HEK293 (cell line): Measurements from ENCODE around the gene GUCY2F.

Experiments used
- CTCF ChIA-PET: fragments of 350-600 bp; formaldehyde crosslinking; extraction: SDS; loops from one replicate; lab custom pipeline; 2021; ENCODE audit warnings: antibody characterized with exemption; lab: Yijun Ruan, JAX
- POLR2A ChIA-PET: fragments of 300-600 bp; formaldehyde crosslinking; extraction: SDS; loops from one replicate; lab custom pipeline; 2020; ENCODE audit warnings: antibody characterized with exemption, inconsistent platforms; lab: Yijun Ruan, JAX
- H3K27ac ChIP-seq: fragments of 200-500 bp; sonication (Bioruptor generic); 2 replicates; pipeline ENCODE4 v1.5.1; 2014; ENCODE audit warnings: low read depth, low read length, control low read depth, inconsistent platforms; ENCODE audit errors: extremely low read depth
- H3K36me3 ChIP-seq, 2 experiments: fragments of 200-500 bp in 1 of 2; sonication (Bioruptor generic) in 1 of 2; 1 replicate in 1 of 2; 2 replicates in 1 of 2; pipeline ENCODE4 v1.5.1; 2014 to 2017; ENCODE audit warnings: inconsistent platforms in 2 of 2, low read length in 2 of 2; ENCODE audit not compliant: control insufficient read depth in 2 of 2, insufficient read depth in 1 of 2
- H3K4me1 ChIP-seq: fragments of 200-500 bp; sonication (Bioruptor generic); 2 replicates; pipeline ENCODE4 v1.5.1; 2014; ENCODE audit warnings: mild to moderate bottlenecking, low read length, inconsistent platforms; ENCODE audit not compliant: control insufficient read depth, insufficient read depth
- H3K4me3 ChIP-seq: 2 replicates; pipeline ENCODE4 v1.5.1; 2011; ENCODE audit warnings: low read depth, mild to moderate bottlenecking, control low read depth, low read length, moderate library complexity
- H3K9me3 ChIP-seq: fragments of 200-500 bp; sonication (Bioruptor generic); 2 replicates; pipeline ENCODE4 v1.5.1; 2014; ENCODE audit warnings: low read depth, low read length, inconsistent platforms; ENCODE audit not compliant: control insufficient read depth, insufficient read depth
- CTCF ChIP-seq: fragments of 450-650 bp; formaldehyde crosslinking; IDR thresholded peaks from 2 replicates; pipeline ENCODE4 v1.5.1; 2016; ENCODE audit warnings: missing biosample characterization, missing genetic modification characterization
- KLF9 ChIP-seq: fragments of 450-650 bp; formaldehyde crosslinking; IDR thresholded peaks from 2 replicates; pipeline ENCODE4 v1.5.1; 2016; ENCODE audit warnings: missing biosample characterization, missing genetic modification characterization, low read depth
- TSHZ1 ChIP-seq: fragments of 450-650 bp; formaldehyde crosslinking; IDR thresholded peaks from 2 replicates; pipeline ENCODE4 v1.5.1; 2016; ENCODE audit warnings: missing biosample characterization, missing genetic modification characterization, borderline replicate concordance
- ZBTB21 ChIP-seq: fragments of 450-650 bp; formaldehyde crosslinking; IDR thresholded peaks from 2 replicates; pipeline ENCODE4 v1.5.1; 2017; ENCODE audit warnings: missing biosample characterization, missing genetic modification characterization
- ZBTB7A ChIP-seq: fragments of 450-650 bp; formaldehyde crosslinking; IDR thresholded peaks from 2 replicates; pipeline ENCODE4 v1.5.1; 2016; ENCODE audit warnings: low read depth, missing biosample characterization, missing genetic modification characterization
- ZBTB8A ChIP-seq: fragments of 450-650 bp; formaldehyde crosslinking; IDR thresholded peaks from 2 replicates; pipeline ENCODE4 v1.5.1; 2016; ENCODE audit warnings: missing biosample characterization, missing genetic modification characterization
- ZNF184 ChIP-seq: fragments of 450-650 bp; IDR thresholded peaks from 2 replicates; pipeline ENCODE4 v1.5.1; 2018; ENCODE audit warnings: missing biosample characterization, mild to moderate bottlenecking, missing genetic modification characterization
- ZNF280C ChIP-seq: fragments of 450-650 bp; formaldehyde crosslinking; IDR thresholded peaks from 2 replicates; pipeline ENCODE4 v1.5.1; 2016; ENCODE audit warnings: missing biosample characterization, missing genetic modification characterization
- ZNF354C ChIP-seq: fragments of 450-650 bp; formaldehyde crosslinking; IDR thresholded peaks from 2 replicates; pipeline ENCODE4 v1.5.1; 2016; ENCODE audit warnings: missing biosample characterization, missing genetic modification characterization, low read depth, borderline replicate concordance
- ZNF362 ChIP-seq: fragments of 450-650 bp; formaldehyde crosslinking; IDR thresholded peaks from 2 replicates; pipeline ENCODE4 v1.5.1; 2016; ENCODE audit warnings: missing biosample characterization, missing genetic modification characterization
- ZNF404 ChIP-seq: fragments of 450-650 bp; formaldehyde crosslinking; IDR thresholded peaks from 2 replicates; pipeline ENCODE4 v1.5.1; 2017; ENCODE audit warnings: missing biosample characterization, missing genetic modification characterization
- ZNF654 ChIP-seq: fragments of 450-650 bp; formaldehyde crosslinking; IDR thresholded peaks from 2 replicates; pipeline ENCODE4 v1.5.1; 2016; ENCODE audit warnings: low read depth, missing biosample characterization, missing genetic modification characterization
- ZNF664 ChIP-seq: fragments of 450-650 bp; formaldehyde crosslinking; IDR thresholded peaks from 2 replicates; pipeline ENCODE4 v1.5.1; 2016; ENCODE audit warnings: missing biosample characterization, missing genetic modification characterization
- ZNF830 ChIP-seq: fragments of 450-650 bp; IDR thresholded peaks from 2 replicates; pipeline ENCODE4 v1.5.0; 2018; ENCODE audit warnings: missing biosample characterization, missing genetic modification characterization, low read depth, mild to moderate bottlenecking, moderate library complexity
- ZNF843 ChIP-seq: fragments of 450-650 bp; formaldehyde crosslinking; IDR thresholded peaks from 2 replicates; pipeline ENCODE4 v1.5.1; 2016; ENCODE audit warnings: missing biosample characterization, missing genetic modification characterization
- ZSCAN23 ChIP-seq: fragments of 450-650 bp; formaldehyde crosslinking; IDR thresholded peaks from 2 replicates; pipeline ENCODE4 v1.5.1; 2016; ENCODE audit warnings: missing biosample characterization, missing genetic modification characterization
- TF ChIP-seq, protein P1 (sequence below): fragments of 450-650 bp; formaldehyde crosslinking; IDR thresholded peaks from 2 replicates; pipeline ENCODE4 v1.5.1; 2016; ENCODE audit warnings: missing biosample characterization, missing genetic modification characterization

The GUCY2F gene

GRCh38 chrX:109485470-109486340 is 3.8 kb upstream of the GUCY2F start:
- no peaks in the 10 kb centered on the region for H3K36me3 ChIP-seq
- H3K27ac ChIP-seq = no peak overlapping the region
- H3K4me1 ChIP-seq = no peaks in the 10 kb centered on the region
- H3K4me3 ChIP-seq = no peak overlapping the region
- POLR2A ChIA-PET = no interaction called here
- no peaks in the 10 kb centered on the region for H3K9me3 ChIP-seq
- TF ChIP-seq ZNF654 (tag by site-specific recombination) = peak; percentile 93
- no peak for TF ChIP-seq ZNF280C (tag by site-specific recombination)
- TF ChIP-seq ZNF362 = peak; percentile 63; the same call in 1 of the 2 replicates
- TF ChIP-seq CTCF (tag by site-specific recombination) = peak; percentile 84
- no peak for TF ChIP-seq KLF9 (tag by site-specific recombination)
- TF ChIP-seq ZNF354C (tag by site-specific recombination) = no peak
- no peak for TF ChIP-seq ZNF830
- peak; percentile 56; the same call in 1 of the 2 replicates for TF ChIP-seq ZBTB8A (tag by site-specific recombination)
- TF ChIP-seq ZNF184 (tag by site-specific recombination) = 0 out of 2 replicates have a peak, but pooled peaks have one; percentile 14
- no peak for TF ChIP-seq ZNF843 (tag by site-specific recombination)
- TF ChIP-seq, all 188 proteins: peak for 5
- CTCF ChIA-PET = interaction anchor here (0.6 to 5.2 kb wide), 65 partner anchors 10 to 1918 kb away, joined by 3 to 110 read pairs (median 4); no protein-coding TSS in a partner anchor

- TF ChIP-seq, protein P1, sequence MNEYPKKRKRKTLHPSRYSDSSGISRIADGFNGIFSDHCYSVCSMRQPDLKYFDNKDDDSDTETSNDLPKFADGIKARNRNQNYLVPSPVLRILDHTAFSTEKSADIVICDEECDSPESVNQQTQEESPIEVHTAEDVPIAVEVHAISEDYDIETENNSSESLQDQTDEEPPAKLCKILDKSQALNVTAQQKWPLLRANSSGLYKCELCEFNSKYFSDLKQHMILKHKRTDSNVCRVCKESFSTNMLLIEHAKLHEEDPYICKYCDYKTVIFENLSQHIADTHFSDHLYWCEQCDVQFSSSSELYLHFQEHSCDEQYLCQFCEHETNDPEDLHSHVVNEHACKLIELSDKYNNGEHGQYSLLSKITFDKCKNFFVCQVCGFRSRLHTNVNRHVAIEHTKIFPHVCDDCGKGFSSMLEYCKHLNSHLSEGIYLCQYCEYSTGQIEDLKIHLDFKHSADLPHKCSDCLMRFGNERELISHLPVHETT = no peak
- TF ChIP-seq ZSCAN23 (no peak), TSHZ1 (tag by site-specific recombination) (no peak), ZNF404 (tag by site-specific recombination) (no peak), ZBTB7A (tag by site-specific recombination) (no peak), ZNF664 (tag by site-specific recombination) (no peak), ZBTB21 (tag by site-specific recombination) (no peak)
- TF ChIP-seq, all 188 proteins: peak for 0
- no peaks in the 10 kb centered on the region for H3K9me3 ChIP-seq
- no peak overlapping the region for H3K4me3 ChIP-seq
- POLR2A ChIA-PET = no interaction called here
- CTCF ChIA-PET = interaction anchor here (0.6 to 5.2 kb wide), 38 partner anchors 11 to 1919 kb away, joined by 3 to 110 read pairs (median 5); no protein-coding TSS in a partner anchor
- H3K27ac ChIP-seq = no peak overlapping the region
- no peaks in the 10 kb centered on the region for H3K4me1 ChIP-seq
- H3K36me3 ChIP-seq = no peaks in the 10 kb centered on the region
Observed at GRCh38 chrX:109484886-109485285, 3.0 kb upstream of the GUCY2F start.
